ENCODE data around the gene NKAIN2.

DNA sequence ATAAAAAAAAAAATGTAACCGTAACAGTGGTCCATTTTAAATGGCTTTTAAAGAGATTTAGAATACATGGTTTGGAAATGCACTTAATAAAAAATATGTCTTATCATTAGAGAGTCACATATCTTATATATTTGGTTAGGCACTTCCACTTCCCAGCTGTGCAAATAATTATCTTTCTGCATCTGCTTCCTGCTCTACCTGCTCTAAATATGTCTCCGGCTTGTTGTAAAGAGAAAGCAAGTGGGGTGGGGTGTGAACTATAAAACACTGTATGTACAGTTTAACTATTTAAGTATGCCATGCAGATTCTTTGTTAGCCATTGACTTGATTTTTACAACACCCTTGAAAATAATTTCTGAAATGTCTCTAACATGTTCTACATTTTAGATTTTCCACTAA, 106.3 kb downstream of the NKAIN2 start:
- TF ChIP-seq POLR2A (IDR thresholded peaks at IDR 0.05), result no peak
- TF ChIP-seq, protein P1, sequence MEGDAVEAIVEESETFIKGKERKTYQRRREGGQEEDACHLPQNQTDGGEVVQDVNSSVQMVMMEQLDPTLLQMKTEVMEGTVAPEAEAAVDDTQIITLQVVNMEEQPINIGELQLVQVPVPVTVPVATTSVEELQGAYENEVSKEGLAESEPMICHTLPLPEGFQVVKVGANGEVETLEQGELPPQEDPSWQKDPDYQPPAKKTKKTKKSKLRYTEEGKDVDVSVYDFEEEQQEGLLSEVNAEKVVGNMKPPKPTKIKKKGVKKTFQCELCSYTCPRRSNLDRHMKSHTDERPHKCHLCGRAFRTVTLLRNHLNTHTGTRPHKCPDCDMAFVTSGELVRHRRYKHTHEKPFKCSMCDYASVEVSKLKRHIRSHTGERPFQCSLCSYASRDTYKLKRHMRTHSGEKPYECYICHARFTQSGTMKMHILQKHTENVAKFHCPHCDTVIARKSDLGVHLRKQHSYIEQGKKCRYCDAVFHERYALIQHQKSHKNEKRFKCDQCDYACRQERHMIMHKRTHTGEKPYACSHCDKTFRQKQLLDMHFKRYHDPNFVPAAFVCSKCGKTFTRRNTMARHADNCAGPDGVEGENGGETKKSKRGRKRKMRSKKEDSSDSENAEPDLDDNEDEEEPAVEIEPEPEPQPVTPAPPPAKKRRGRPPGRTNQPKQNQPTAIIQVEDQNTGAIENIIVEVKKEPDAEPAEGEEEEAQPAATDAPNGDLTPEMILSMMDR (IDR thresholded peaks at IDR 0.05), result no peak

Data from breast epithelium (tissue), 3 donors.